Type B pancreatic cell (in vitro differentiated cells): ENCODE results near the gene FKBP1A. TPM values are rescaled to one million over a fixed set of nuclear protein-coding genes. Genes with fewer than 3 reads are reported as not detected.
A peak's percentile ranks its signal among the peaks of the same experiment; 100 is the strongest.

Experiments
- DNase-seq: peaks from one replicate; pipeline ENCODE4 v3.0.0; 2021; ENCODE audit warnings: mixed read lengths; ENCODE audit not compliant: unreplicated experiment; ENCODE audit errors: extremely low spot score
- H3K27ac Mint-ChIP-seq: 2 replicates; pipeline ENCODE4 v1.8.0; 2021; ENCODE audit warnings: mild to moderate bottlenecking, mixed read lengths
- H3K27me3 Mint-ChIP-seq: 2 replicates; pipeline ENCODE4 v1.8.0; 2021; ENCODE audit warnings: mixed read lengths
- H3K36me3 Mint-ChIP-seq: 2 replicates; pipeline ENCODE4 v1.8.0; 2021; ENCODE audit warnings: mixed read lengths
- H3K4me1 Mint-ChIP-seq: one replicate; pipeline ENCODE4 v1.8.0; 2021; ENCODE audit warnings: mixed read lengths; ENCODE audit not compliant: unreplicated experiment
- H3K4me3 Mint-ChIP-seq: 2 replicates; pipeline ENCODE4 v1.8.0; 2021; ENCODE audit warnings: mild to moderate bottlenecking, mixed read lengths
- H3K9me3 Mint-ChIP-seq: 2 replicates; pipeline ENCODE4 v1.8.0; 2021; ENCODE audit warnings: mixed read lengths
- total RNA-seq: library from RNA; stranded (reverse); gene quantifications from 2 replicates; pipeline ENCODE4 v1.2.1, GENCODE V29; 2021; ENCODE audit warnings: low replicate concordance
- TF ChIP-seq, protein P1 (sequence below): fragments of 200-600 bp; sonication (generic); conservative IDR thresholded peaks from 2 replicates; pipeline ENCODE4 v1.5.0; 2021; ENCODE audit warnings: antibody characterized with exemption, mild to moderate bottlenecking

Gene FKBP1A
- total RNA-seq, 1 donor from 2014 or later = 149 TPM

DNA sequence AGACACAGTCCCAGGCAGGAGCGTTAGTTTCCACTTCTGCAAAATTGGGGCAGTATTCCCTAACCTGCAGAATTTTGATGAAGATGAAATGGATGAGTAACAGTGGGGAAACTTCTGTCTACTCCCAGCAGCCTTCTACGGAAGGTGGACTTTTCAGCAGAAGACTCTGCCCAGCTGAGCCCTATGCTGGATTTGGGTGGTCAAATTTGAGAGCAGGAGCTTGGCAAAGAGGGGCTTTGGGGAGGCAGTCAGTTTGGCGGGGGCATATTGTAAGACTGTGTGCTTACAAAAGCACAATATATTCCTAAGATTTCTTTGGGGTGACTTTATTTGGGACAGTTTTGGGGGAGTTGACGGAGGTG lies 58.5 kb downstream of the FKBP1A start:
- TF ChIP-seq, protein P1, sequence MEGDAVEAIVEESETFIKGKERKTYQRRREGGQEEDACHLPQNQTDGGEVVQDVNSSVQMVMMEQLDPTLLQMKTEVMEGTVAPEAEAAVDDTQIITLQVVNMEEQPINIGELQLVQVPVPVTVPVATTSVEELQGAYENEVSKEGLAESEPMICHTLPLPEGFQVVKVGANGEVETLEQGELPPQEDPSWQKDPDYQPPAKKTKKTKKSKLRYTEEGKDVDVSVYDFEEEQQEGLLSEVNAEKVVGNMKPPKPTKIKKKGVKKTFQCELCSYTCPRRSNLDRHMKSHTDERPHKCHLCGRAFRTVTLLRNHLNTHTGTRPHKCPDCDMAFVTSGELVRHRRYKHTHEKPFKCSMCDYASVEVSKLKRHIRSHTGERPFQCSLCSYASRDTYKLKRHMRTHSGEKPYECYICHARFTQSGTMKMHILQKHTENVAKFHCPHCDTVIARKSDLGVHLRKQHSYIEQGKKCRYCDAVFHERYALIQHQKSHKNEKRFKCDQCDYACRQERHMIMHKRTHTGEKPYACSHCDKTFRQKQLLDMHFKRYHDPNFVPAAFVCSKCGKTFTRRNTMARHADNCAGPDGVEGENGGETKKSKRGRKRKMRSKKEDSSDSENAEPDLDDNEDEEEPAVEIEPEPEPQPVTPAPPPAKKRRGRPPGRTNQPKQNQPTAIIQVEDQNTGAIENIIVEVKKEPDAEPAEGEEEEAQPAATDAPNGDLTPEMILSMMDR = no peak
- no peak overlapping the region for H3K27ac Mint-ChIP-seq

DNA sequence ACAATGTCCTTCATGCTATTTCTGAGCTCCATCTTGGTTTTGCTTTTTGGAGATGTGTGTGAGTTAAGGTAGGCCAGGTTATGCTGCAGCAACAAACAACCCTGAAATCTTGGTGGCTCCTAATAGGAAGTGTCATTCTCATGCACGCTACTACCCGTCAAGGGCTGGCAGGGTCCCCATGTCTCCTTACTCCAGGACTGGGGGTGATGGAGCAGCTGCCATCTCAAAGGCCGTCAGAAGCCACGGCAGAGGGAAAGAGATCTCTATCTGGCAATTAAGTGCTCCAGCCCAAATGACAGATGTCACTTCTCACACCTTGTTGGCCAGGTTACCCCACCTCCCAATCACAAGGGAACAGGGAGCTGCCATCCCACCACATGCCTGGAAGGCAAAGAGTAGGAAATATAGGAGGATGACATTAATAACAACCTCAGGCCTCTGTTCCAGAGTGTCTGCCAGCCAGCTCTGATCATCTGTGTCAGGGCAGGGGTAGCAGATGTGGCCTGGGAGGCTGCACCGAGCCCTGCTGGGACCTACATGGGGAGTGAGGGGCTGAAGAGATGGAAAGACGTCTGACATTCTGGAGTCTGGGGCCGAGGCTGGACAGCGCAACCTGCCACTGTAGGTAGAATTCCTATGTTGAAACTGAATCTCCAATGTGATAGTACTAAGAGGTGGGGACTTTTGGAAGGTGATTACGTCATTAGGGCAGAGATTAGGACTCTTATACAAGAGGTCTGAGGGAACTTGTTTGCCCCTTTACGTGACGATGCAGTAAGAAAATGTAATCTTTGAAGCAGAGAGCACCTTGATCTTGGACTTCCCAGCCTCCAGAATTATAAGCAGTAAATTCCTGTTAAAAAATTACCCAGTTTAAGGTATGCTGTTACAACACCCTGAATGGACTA lies 59.1 kb downstream of the FKBP1A start:
- H3K9me3 Mint-ChIP-seq = no peaks in the 10 kb centered on the region
- no peaks in the 10 kb centered on the region for H3K36me3 Mint-ChIP-seq
- DNase-seq = peak; percentile 50
- TF ChIP-seq, protein P1 = no peak
- no peak overlapping the region for H3K4me3 Mint-ChIP-seq
- H3K27ac Mint-ChIP-seq = no peak overlapping the region
- peaks cover 14% of the 10 kb centered on the region for H3K4me1 Mint-ChIP-seq
- H3K27me3 Mint-ChIP-seq = no peaks in the 10 kb centered on the region

More for the DNA sequence above, 58.5 kb downstream of the FKBP1A start:
- DNase-seq = peak; percentile 16
- Mint-ChIP-seq H3K36me3 (no peaks in the 10 kb centered on the region), H3K9me3 (no peaks in the 10 kb centered on the region), H3K27me3 (no peaks in the 10 kb centered on the region), H3K4me3 (no peak overlapping the region), H3K4me1 (peaks cover 11% of the 10 kb centered on the region)

DNA sequence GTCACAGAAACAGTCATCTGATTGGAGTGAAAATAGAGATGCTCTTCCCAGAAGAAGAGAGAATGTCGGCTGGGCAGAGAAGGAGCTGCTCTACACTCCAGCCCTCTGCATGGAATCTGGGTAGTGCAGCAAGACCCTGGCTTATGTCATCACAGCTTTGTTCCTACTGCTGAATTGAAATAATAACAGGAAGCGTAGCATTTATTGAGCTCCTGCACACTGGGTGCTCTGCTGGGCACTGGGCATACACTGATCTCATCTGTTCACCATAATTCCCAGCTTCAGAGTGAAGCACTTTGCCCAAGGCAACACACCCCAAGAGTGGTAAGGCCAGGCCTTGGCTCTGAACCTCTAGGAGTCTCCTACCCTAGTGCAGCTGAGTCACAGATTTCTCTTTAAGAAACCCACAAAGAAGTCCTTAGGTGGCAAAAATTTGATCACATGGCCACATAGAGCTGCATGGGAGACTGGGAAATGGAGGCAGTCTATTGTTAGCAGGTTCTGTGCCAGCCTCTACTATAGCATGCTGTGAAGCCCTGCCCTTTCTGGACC lies 60.0 kb downstream of the FKBP1A start:
- TF ChIP-seq, protein P1 = no peak
- H3K9me3 Mint-ChIP-seq = no peaks in the 10 kb centered on the region
- H3K4me1 Mint-ChIP-seq = peaks cover 16% of the 10 kb centered on the region
- DNase-seq = peak; percentile 25
- no peaks in the 10 kb centered on the region for H3K27me3 Mint-ChIP-seq
- H3K27ac Mint-ChIP-seq = no peak overlapping the region
- H3K36me3 Mint-ChIP-seq = no peaks in the 10 kb centered on the region
- H3K4me3 Mint-ChIP-seq = no peak overlapping the region

DNA sequence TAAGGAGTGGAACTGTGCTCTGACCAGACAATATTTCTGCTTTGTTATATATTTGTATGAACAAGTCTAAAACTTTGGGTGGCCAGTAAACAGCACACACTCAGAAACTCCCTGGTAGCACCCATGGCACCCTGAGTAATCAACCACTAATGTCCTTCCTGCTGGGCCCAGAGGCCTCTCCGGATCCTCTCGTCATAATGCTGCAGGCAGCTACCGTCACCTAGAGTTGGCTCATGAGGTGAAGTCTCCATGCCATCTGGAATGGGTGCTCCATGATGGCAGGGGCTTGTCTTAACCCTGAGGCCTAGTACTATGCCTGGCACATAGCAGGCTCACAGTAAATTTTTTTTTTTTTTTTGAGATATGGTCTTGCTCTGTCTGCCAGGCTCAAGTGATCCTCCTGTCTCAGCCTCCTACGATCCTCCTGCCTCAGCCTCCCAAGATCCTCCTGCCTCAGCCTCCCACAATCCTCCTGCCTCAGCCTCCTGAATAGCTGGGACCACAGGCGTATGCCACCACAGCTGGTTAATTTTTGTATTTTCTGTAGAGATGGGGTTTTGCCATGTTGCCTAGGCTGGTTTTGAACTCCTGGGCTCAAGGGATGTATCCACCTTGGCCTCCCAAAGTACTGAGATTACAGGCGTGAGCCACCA lies 60.9 kb downstream of the FKBP1A start:
- Mint-ChIP-seq H3K4me3 (no peak overlapping the region), H3K4me1 (peaks cover 24% of the 10 kb centered on the region), H3K36me3 (no peaks in the 10 kb centered on the region), H3K27me3 (no peaks in the 10 kb centered on the region), H3K9me3 (no peaks in the 10 kb centered on the region), H3K27ac (peak overlapping the region; percentile 29)
- TF ChIP-seq, protein P1 = no peak
- DNase-seq = peak; percentile 42

DNA sequence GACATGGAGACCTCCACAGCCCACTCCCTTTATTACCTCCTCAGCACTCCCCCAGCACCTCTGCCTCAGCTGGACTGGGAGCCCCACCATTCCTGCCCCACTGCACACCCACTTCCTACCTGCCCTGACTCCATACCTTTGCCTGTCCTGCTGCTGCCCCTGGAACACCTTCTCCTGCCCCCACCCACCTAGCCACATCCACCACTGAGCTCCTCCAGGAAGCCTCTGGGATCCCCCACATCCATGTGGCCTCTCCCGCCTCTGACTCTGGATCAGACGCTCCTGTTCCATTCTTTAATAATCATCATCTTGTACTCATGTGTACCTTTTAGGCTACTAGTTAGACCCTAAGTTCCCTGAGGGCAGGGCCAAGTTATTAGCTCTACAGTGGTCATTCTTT lies 61.8 kb downstream of the FKBP1A start:
- H3K27ac Mint-ChIP-seq = peak overlapping the region; percentile 29
- peak; percentile 47 for DNase-seq
- TF ChIP-seq, protein P1 = no peak

More for the DNA sequence above, 61.8 kb downstream of the FKBP1A start:
- Mint-ChIP-seq H3K4me1 (peaks cover 25% of the 10 kb centered on the region), H3K9me3 (no peaks in the 10 kb centered on the region), H3K4me3 (no peak overlapping the region), H3K36me3 (no peaks in the 10 kb centered on the region), H3K27me3 (no peaks in the 10 kb centered on the region)
